Choroid plexus epithelial cell (primary cell): Measurements from ENCODE around the gene RBM7.
A peak's percentile ranks its signal among the peaks of the same experiment; 100 is the strongest.

Experiments
- DNase-seq: peaks from one replicate; pipeline ENCODE4 v3.0.0-alpha.2; 2010; ENCODE audit warnings: low read depth
- H3K4me3 ChIP-seq: 2 replicates; pipeline ENCODE4 v1.5.1; 2011; ENCODE audit warnings: low read depth, mild to moderate bottlenecking, control low read depth, low read length, moderate library complexity
- CTCF ChIP-seq: conservative IDR thresholded peaks from 2 replicates; pipeline ENCODE4 v1.5.1; 2011; ENCODE audit warnings: low read depth, mild to moderate bottlenecking, control low read depth, inconsistent platforms, low read length, moderate library complexity

Gene RBM7

GRCh38 chr11:114447892-114448291 lies 47.4 kb downstream of the RBM7 start:
- DNase-seq: peak; percentile 60
- H3K4me3 ChIP-seq: no peak overlapping the region
- no peak for TF ChIP-seq CTCF

- no peak for DNase-seq
- no peak overlapping the region for H3K4me3 ChIP-seq
- no peak for TF ChIP-seq CTCF
These were observed 48.5 kb downstream of the RBM7 start for GRCh38 chr11:114448749-114449482.

- TF ChIP-seq CTCF: no peak
- H3K4me3 ChIP-seq: no peak overlapping the region
- DNase-seq: no peak
These were observed 49.4 kb downstream of the RBM7 start for GRCh38 chr11:114449845-114450244.

- no peak for DNase-seq
- H3K4me3 ChIP-seq: no peak overlapping the region
- TF ChIP-seq CTCF: no peak
These were observed 51.9 kb downstream of the RBM7 start for GRCh38 chr11:114452399-114452798.
